Measurements from ENCODE around the gene SAA4.
A peak's percentile ranks its signal among the peaks of the same experiment; 100 is the strongest.
"Not testable (repeated sequence)": the region's sequence is repeated elsewhere in the genome, so short reads cannot be mapped to it uniquely, and the experiment has no call there.

SAA4 gene

DNA sequence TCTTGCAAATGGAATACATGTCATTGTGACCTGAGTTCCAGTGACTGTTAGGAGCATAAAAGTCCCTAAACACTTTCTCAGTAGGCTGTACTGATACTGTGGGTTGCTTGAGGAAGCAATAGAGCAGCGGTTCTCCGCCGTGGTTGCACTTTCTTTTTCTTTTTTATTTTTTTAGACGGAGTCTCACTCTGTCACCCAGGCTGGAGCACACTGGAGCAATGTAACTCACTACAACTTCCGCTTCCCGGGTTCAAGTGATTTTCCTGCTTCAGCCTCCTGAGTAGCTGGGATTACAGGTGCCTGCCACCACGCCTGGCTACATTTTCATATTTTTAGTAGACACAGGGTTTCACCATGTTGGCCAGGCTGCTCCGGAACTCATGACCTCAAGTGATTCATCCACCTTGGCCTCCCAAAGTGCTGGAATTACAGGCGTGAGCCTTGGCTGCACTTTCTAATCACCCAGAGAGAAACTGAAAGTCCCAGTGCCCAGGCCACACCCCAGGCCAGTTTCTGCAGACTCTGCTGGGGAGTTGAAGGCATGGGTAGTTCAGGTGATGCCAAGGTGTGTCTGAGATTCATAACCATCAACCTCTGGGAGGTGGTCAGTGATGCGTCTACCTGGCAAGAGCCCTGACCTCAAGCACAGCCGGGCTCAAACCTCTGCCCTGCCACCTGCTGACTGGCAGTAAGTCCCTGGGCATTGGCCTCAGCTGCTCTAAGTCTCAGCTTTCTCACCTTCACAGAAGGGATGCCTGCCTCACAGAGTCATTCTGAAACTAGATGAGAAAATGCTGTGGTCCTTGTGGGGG is 10.0 kb upstream of the SAA4 start:
- not testable (repeated sequence) for DNase-seq

DNA sequence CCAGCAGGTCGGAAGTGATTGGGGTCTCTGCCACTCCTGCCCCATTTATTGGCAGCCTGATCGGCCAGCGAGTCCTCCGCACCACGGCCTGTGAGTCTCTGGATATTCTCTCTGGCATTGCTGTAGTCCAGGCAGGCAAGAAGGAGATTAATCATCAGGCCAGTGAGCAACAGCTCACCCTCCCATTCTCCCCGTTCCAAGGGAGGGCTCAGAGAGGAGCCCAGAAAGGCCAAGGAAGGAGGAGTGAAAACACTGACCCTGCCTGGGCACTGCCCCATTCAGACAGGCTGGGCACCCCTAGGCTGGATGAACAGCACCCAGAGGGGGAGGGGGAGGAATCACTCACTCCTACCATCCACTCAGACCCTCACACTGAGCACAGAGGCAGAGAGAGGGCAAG is 8.8 kb upstream of the SAA4 start:
- no peak for DNase-seq

DNA sequence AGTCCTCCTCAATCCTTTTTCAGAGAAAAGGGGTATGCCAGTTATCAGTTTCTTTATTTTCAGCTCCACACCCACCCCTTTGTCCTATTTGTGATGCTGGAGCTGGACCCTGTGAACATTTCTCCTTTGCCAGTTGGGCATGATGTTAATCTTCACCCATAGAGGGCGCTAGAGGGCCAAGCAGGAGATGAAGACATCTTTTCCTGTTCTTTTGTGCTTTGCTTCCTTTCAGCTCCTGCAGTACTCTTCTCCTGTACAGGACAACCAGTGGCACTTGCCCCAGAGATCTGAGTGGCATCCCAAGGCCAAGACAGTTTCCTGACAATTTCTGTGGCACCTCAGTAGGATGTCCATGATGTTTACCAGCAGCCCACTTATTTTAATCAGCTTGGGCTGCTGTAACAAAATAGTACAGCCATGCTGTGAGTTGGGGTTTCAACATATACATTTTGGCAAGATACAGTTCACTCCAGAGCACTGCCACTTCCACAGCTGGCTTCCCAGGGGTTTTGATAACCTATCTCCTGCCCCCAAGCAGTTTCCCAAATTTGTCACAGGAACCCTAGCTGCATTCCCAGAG is 7.3 kb upstream of the SAA4 start:
- peak; percentile 70 for DNase-seq

DNA sequence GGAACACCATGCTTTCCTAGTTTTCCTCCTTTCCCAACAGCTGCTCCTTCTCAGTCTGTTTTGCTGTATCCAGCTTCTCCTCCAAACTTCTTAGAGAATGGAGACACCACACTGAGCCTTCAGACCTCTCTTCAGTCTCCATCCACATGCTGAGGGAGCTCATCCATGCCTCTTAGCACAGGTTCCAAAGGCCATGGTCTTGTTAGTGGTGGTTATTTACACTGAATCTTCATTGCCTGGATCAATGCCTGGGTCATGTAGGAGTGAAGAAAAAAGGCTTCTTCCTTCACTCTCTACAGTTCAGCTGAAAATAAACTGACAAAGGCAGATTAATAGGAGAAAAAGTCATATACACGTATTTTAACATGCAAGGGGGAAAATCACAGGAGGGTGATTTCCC is 3.1 kb upstream of the SAA4 start:
- no peak for DNase-seq

DNA sequence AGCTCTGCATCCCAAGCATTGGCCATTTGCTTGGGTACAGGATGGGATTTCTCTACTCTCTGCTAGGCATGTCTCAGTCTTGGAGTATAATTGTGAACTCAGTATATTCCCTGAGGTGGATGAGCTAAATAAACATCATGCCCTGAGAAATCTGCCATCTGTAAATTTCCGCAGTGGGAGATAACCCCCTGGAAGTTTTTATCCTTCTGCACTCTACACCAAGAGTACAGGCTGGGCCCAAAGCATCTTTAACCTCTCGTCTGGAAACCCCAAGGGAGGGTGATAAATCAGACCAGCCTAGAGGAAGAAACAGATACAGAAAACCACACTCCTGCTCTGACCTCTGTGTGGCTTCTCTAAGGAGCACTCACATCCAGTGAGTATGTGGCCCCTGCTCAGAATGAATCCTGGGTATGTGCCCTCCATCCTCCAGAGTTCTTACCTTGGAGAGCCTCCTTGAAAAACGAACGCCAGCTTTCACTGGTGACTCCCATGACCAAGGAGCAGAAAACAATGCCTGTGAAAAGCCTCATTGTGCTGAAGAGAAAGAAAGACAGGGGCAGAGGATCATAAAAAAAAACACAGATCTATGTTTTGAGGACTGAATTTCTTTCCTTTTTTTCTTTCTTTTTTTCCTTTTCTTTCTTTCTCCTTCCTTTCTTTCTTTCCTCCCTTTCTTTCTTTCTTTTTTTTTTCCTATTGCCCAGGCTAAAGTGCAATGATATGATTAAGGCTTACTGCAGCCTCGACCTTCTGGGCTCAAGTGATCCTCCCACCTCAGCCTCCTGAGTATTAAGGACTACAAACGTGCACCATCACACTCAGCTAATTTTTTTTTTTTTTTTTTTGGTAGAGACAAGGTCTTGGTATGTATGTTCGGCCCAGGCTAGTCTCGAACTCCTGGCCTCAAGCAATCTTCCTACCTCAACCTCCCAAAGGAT is 938 bp downstream of the SAA4 start:
- DNase-seq: no peak

DNA sequence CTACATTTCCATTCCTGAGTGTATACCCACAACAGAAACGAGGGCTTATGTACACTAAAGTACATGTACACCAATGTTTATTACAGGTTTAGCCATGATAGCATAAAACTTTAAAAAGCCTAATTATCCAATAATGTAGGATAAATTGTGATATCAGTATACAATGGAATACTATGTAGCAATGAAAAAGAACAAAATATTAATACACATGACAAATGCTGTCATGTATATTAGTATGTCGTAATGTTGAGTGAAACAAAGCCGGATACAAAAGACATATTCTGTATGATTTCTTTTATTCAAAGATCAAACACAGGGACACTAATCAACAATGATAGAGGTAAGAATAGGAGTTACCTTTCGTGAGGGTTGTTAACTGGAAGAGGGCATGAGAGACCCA is 2.7 kb downstream of the SAA4 start:
- no peak for DNase-seq

DNA sequence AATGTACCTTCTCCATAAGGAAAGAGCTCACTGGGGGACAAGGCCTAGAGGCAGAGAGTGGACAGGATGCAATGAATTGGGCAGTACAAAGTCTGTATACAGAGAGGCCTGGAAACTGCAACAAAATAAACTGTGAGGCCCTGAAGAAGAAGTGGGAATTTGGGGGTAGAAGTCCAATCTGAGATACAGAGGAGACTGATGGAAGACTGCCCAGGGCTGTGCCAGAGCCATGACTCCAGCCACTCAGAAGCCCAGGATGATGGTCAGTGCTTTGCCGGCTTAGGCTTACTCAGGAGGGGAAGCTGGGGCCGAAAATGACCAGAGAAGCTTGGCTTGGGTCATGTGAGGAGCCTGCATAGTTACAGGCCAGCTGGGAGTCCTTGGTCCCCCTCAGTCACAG is 5.7 kb downstream of the SAA4 start:
- DNase-seq: no peak

DNA sequence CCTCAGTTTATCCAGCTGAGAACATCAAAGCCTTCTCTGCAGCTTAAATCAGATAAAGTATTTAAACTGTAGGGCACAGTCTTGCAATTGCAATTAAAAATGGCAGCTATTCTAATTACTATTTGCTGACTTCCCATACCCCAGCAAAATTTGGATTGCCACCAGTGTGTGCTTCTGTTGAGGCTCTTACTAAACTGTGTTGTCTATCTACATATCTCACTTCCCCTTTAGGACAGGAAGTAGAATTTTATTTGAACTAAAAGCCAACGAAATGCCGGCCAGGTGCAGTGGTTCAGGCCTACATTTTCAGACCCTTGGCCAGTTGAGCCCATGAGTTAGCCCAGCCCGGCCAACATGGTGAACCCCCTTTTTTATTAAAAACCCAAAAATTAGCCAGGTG is 7.1 kb downstream of the SAA4 start:
- DNase-seq: no peak

DNA sequence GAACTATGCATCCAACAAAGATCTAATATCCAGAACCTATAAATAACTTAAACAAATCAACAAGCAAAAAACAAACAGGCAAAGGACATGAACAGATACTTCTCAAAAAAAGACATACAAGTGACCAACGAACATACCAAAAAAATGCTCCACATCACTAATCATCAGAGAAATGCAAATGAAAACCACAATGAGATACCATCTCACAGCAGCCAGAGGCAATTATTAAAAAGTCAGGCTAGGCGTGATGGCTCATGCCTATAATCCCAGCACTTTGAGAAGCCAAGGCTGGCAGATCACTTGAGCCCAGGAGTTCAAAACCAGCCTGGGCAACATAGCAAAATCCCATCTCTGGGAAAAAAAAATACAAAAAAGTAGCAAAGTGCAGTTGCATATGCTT is 10.7 kb downstream of the SAA4 start:
- DNase-seq: no peak

DNA sequence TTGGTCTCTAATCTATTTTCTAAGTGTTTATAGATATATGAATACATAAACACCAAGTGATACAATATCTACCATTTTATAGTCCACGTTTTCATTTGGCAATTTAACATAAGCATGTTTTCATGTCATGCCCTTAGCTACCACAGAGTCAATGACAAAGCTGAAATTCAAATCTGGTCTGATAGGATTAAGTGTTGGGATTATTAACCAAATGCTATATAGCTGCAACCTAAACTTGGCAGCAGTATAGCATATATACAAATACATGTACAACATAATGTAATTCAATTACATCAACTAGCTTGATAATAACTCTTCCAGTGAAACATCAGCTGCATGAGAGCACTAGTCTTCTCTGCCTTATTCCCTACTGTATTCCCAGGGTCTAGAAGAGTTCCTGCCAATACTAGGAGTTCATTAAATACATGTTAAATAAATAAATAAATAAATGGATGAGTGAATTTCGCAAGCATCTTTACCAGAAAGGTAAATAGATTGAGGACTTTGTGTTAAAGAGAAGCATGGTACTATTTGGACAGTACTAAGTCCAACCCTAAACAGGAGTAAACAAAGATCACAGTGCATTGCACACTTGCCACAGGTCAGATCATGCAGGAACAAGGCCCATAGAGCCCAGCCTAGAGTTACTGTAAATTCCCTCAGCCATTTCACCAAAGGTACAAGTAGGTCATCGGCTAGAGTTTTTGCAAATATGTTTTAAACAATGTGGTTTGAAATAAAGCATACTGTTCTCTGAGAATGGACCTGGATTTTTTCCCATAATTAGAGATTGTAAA is 12.8 kb downstream of the SAA4 start:
- no peak for DNase-seq

DNA sequence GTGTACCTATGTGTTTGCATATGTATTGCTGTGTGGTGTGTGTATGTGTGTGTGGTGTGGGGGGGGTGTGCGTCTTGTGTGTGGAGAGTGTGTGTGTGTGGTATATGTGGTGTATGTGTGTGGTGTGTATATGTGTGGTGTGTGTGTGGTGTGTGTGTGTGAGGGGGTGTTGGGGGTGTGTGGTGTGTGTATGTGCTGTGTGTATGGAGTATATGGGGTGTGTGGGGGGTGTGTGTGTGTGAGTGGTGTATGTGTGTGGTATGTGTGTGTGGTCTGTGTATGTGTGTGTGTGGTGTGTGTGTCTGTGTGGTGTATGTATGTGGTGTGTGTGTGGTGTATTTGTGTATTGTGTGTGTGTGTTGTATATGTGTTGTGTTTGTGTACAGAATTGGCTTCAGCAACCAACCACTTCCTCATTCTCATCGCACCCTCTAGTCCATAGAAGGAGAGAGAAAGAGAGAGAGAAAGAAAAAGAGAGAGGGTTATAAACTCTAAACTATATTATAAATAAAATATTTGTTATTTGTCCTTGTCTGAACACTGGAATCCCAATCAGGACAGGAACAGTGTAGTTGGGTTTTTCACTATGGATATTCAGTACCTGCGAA is 13.7 kb downstream of the SAA4 start:
- no peak for DNase-seq

DNA sequence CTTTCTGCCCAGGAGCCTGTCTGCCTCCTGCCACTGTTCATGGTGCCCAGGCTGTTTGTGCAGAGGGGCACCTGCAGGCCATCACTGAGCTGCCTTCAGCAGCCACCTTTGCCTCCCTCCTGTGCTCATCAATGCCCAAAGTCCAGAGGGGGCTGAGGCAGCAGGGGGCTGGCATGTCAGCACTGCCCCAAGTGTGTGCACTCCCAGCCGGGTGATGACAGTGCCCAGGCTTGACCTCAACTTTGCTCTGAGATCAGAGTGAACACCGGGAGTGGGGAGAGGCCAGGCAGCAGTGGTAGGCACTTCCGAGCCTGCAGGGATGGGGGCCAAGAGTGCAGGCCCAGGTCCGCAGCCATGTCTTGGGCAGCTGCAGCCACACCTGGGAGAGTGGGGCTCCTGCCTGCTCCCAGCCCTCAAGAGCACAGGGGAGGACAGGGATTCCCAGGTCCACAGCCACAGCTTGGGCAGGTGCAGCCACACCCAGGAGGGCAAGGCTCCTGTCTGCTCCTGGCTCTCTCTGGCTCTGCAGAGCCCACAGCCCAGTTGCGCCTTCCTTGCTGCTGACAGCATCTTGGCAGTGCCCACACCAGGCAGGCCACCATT is 15.2 kb downstream of the SAA4 start:
- no peak for DNase-seq

DNA sequence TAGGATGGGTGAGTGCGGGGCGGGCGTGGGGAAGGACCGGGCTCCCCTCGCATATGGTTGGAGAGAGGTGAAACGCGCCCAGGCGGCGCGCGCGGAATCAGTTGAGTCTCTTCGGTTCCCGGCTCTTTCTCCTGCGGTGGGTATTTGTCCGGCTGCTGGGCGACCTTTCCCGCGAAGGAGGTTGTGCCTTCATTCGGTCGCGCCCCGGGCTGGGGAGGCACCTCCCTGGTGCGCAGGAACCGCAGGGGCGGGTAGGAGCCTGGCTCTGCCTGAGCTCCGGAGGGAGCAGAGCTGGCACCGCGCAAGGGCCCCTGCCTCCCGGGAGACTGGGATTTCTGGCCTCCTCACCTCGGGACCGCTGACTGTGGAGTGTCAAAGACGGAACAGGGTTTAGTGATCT is 27.5 kb downstream of the SAA4 start:
- no peak for DNase-seq

DNA sequence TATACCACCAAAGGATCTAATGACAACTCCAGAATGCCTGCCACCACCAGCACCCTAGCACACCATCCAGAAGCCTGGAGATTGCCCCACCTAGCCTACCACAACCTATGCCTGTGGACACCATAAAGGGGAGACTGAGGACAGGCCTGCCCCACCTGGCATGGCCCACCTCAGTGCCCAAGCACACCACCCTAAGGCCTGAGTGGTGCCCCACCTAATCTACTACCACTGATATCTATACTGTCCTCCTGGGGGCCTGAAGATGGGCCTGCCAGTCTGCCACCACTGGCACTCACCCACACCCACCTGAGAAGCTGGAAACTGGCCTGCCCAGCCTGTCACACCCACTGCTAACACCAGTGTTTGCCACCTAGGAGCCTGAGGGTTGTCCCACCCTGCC is 31.8 kb downstream of the SAA4 start:
- DNase-seq: no peak

DNA sequence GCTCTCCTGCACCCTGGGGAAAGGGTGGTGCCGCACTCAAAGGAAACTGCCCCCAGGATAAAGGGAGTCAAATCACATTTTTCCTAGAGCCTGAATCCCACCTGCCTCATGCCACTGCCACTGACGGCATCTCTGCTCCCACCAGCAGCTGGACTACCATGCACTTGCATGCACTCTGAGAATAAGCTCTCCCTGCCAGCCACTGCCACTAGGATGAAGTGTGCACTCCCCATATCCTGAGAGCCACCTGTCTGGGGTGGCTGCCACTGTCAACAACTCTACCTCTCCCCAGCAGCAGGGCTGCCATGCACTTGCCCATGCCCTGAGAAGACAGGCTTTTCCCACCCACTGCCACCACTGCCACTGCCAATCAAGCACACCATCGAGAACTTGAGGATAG is 32.4 kb downstream of the SAA4 start:
- DNase-seq: no peak

DNA sequence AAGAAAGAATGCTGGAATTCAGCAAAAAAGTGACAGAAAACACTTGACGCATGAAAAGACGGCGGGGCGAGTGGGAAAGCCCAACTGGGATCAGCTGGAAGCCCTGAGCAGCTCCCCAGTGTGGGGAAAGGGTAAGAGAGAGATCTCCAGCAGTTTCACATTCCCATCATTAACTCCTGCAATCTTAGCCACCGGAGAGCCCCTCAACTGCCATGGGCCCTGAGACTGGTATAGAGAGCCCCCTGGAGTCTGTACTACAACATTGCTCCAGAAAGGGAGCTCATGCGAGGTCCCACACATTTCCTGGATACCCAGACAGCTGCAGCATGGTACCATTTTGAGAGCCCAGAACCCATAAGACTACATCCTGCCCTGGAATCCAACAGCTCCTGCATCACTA is 32.9 kb downstream of the SAA4 start:
- DNase-seq: peak; percentile 21

DNA sequence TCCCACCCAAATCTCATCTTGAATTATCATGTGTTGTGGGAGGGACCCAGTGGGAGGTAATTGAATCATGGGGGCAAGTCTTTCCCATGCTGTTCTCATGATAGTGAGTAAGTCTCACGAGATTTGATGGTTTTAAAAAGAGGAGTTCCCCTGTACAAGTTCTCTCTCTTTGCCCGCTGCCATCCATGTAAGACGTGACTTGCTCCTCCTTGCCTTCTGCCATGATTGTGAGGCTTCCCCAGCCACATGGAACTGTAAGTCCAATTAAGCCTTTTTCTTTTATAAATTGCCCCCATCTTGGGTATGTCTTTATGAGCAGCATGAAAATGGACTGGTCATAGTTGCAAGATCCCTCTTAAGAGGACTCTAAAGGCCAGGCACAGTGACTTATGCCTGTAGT is 38.9 kb downstream of the SAA4 start:
- not testable (repeated sequence) for DNase-seq

DNA sequence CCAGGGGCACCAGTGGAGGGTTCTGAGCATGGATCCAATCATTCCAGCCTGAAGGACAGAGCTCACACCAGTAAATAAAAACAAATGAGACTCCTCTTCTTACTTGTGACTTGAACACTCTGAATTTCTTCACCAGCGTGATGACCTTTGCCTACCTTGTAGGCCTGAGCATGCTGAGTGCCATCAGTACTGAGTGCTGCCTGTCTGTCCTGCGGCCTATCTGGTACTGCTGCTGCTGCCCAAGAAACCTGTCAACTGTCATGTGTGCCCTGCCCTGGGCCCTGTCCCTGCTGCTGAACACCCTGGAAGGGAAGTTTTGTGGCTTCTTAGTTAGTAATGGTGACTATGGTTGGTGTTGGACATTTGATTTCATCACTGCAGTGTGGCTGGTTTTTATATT is 40.1 kb downstream of the SAA4 start:
- no peak for DNase-seq

DNA sequence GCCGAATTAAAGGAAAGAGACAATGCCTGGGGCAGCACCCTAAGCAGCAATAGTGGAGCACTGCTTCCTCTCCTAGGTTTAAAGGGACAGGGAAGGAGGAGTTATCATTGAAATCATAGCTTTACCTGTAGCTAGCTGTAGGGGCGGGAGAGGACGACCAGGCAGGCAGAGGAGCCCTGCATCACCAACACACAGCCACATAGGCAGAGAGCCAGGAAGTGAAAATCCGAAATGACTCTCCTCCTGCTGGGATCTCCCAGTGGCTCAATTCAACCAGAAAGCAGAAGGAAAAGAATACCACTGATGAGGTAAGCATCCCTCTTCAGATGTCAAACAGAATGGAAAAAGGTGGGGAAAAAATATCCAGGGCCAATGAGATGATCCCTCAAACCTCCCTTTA is 43.6 kb downstream of the SAA4 start:
- DNase-seq: no peak

DNA sequence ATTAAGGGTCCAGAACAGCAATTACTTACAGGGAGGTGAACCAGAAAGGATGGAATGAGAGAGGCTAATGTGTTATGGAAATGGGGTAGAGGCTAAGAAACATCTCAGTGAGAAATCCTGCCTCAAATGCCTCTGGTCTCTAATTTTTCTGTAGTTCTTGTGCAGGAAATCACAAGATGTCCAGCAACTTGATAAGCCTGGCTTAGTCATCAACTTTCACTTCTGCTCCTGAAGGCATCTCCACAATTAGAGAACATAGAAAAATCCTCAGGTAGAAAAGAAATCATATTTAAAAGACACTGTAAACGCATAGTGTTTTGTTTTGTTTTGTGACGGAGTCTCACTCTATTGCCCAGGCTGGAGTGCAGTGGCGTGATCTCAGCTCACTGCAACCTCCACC is 45.2 kb downstream of the SAA4 start:
- no peak for DNase-seq

DNA sequence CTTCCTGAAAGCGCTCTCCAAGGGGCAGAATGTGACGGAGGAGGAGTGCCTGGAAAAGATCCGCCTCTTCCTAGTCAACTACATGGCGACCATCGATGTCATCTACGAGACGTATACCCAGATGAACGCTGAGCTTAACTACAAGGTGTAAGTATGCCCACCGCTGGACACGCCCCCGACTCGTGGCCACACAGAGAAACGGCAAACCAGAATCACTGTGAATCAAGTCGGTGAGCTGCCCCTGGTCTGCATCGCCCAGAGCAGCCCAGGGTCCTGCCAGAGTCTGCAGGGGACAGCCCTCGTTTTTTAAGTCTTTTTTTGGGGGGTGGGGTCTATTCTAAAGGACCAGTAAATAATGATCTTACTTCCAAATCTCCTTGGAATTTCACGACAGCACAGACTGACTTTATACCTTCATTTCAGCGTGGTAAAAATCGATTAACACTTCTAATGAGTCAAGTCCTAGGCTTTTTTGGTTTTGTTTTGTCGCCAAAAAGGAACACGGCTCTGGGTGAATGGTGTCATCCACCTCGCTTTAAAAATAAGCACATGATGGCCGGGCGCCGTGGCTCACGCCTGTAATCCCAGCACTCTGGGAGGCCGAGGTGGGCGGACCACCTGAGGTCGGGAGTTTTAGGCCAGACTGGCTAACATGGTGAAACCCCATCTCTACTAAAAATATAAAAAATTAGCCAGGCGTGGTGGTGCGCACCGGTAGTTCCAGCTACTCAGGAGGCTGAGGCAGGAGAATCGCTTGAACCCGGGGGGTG is 46.9 kb downstream of the SAA4 start:
- DNase-seq: not testable (repeated sequence)
